SK-N-SH (cell line): ENCODE data around the gene PACSIN3. TPM values are rescaled to one million over a fixed set of nuclear protein-coding genes. Genes with fewer than 3 reads are reported as not detected.

Experiments used
- CTCF ChIA-PET: fragments of 300-600, 350-600 bp; formaldehyde crosslinking; extraction: SDS; loops from one replicate; lab custom pipeline; 2021; lab: Yijun Ruan, JAX
- POLR2A ChIA-PET: fragments of 350-600 bp; sonication (Branson Sonifier 250); formaldehyde crosslinking; extraction: SDS; loops from one replicate; lab custom pipeline; 2020; ENCODE audit warnings: antibody characterized with exemption, inconsistent platforms; lab: Yijun Ruan, JAX
- DNase-seq: peaks from one replicate; pipeline ENCODE4 v3.0.0; 2012
- H2AFZ ChIP-seq: fragments of 200-600 bp; sonication (generic); 2 replicates; pipeline ENCODE4 v1.8.1; 2016; ENCODE audit warnings: antibody characterized with exemption, mild to moderate bottlenecking, low read depth
- H3F3A ChIP-seq: fragments of 200-600 bp; sonication (generic); replicated peaks from 2 replicates; pipeline ENCODE3; 2016; ENCODE audit warnings: antibody characterized with exemption, mild to moderate bottlenecking; ENCODE audit not compliant: insufficient read depth
- H3K27ac ChIP-seq, 2 experiments: fragments of 200-500 bp in 1 of 2; fragments of 200-600 bp in 1 of 2; sonication (Bioruptor generic) in 1 of 2; sonication (generic), shearing (Covaris generic) in 1 of 2; 2 replicates each; pipeline versions ENCODE4 v1.5.1 to v1.6.1; 2014 to 2016; ENCODE audit warnings: low read depth in 2 of 2, inconsistent platforms in 1 of 2, low read length in 1 of 2, mild to moderate bottlenecking in 1 of 2, mixed read lengths in 1 of 2
- H3K27me3 ChIP-seq: fragments of 200-600 bp; sonication (generic), shearing (Covaris generic); 2 replicates; pipeline ENCODE4 v1.6.1; 2016; ENCODE audit warnings: mixed run types; ENCODE audit not compliant: insufficient read depth
- H3K36me3 ChIP-seq, 2 experiments: fragments of 200-500 bp in 1 of 2; fragments of 200-600 bp in 1 of 2; sonication (Bioruptor generic) in 1 of 2; sonication (generic) in 1 of 2; replicated peaks in 1 of 2; 2 replicates each; pipeline versions ENCODE3 to v1.5.1; 2014 to 2016; ENCODE audit warnings: low read length in 1 of 2, mild to moderate bottlenecking in 1 of 2; ENCODE audit not compliant: insufficient read depth in 2 of 2, control insufficient read depth in 1 of 2
- H3K4me1 ChIP-seq, 2 experiments: fragments of 200-500 bp in 1 of 2; fragments of 200-600 bp in 1 of 2; sonication (Bioruptor generic) in 1 of 2; sonication (generic), shearing (Covaris generic) in 1 of 2; 2 replicates each; pipeline versions ENCODE4 v1.5.1 to v1.6.1; 2014 to 2016; ENCODE audit warnings: low read depth in 1 of 2, low read length in 1 of 2, mixed run types in 1 of 2; ENCODE audit not compliant: insufficient read depth in 2 of 2, control insufficient read depth in 1 of 2
- H3K4me2 ChIP-seq: fragments of 200-600 bp; sonication (generic), shearing (Covaris generic); 2 replicates; pipeline ENCODE4 v1.6.1; 2017; ENCODE audit warnings: mixed run types
- H3K4me3 ChIP-seq, 2 experiments: fragments of 200-500 bp in 1 of 2; fragments of 200-600 bp in 1 of 2; sonication (Bioruptor generic) in 1 of 2; sonication (generic), shearing (Covaris generic) in 1 of 2; 2 replicates each; pipeline versions ENCODE4 v1.5.1 to v1.8.1; 2014 to 2016; ENCODE audit warnings: low read depth in 2 of 2, inconsistent platforms in 1 of 2, low read length in 1 of 2, mild to moderate bottlenecking in 1 of 2, mixed read lengths in 1 of 2, moderate library complexity in 1 of 2
- H3K79me2 ChIP-seq: fragments of 200-600 bp; sonication (generic); 2 replicates; pipeline ENCODE4 v1.8.1; 2017; ENCODE audit warnings: mild to moderate bottlenecking; ENCODE audit not compliant: insufficient read depth
- H3K9ac ChIP-seq: fragments of 200-600 bp; sonication (generic); 2 replicates; pipeline ENCODE4 v1.6.1; 2017; ENCODE audit warnings: mixed run types
- H3K9me2 ChIP-seq: fragments of 200-600 bp; sonication (generic); 2 replicates; pipeline ENCODE4 v1.6.1; 2017; ENCODE audit warnings: mixed run types
- H3K9me3 ChIP-seq: fragments of 200-600 bp; sonication (generic); 2 replicates; pipeline ENCODE4 v1.6.1; 2017; ENCODE audit warnings: mixed run types, mild to moderate bottlenecking, moderate library complexity
- H4K20me1 ChIP-seq: fragments of 200-600 bp; sonication (generic); 2 replicates; pipeline ENCODE4 v1.6.1; 2017; ENCODE audit warnings: mild to moderate bottlenecking, mixed run types; ENCODE audit not compliant: insufficient read depth
- EP300 ChIP-seq, 2 experiments: IDR thresholded peaks; 2 replicates each; pipeline versions ENCODE4 v1.4.0 to v1.6.1; 2012; ENCODE audit warnings: borderline replicate concordance in 1 of 2, low read depth in 1 of 2, low read length in 1 of 2
- FOSL2 ChIP-seq: IDR thresholded peaks from 2 replicates; pipeline ENCODE4 v1.4.0; 2012; ENCODE audit warnings: low read depth, mild to moderate bottlenecking, moderate library complexity, borderline replicate concordance
- GABPA ChIP-seq: IDR thresholded peaks from 2 replicates; pipeline ENCODE4 v1.4.0; 2012; ENCODE audit warnings: low read depth, mild to moderate bottlenecking
- JUND ChIP-seq: IDR thresholded peaks from 2 replicates; pipeline ENCODE4 v1.4.0; 2012
- MXI1 ChIP-seq: IDR thresholded peaks from 2 replicates; pipeline ENCODE4 v1.6.1; 2012; ENCODE audit warnings: mild to moderate bottlenecking, low read depth, low read length, improper control_type of control experiment
- NFIC ChIP-seq: IDR thresholded peaks from 2 replicates; pipeline ENCODE4 v1.4.0; 2012; ENCODE audit warnings: borderline replicate concordance
- RFX5 ChIP-seq: IDR thresholded peaks from 2 replicates; pipeline ENCODE4 v1.6.1; 2012; ENCODE audit warnings: mild to moderate bottlenecking, improper control_type of control experiment, low read length
- SMC3 ChIP-seq: IDR thresholded peaks from 2 replicates; pipeline ENCODE4 v1.6.1; 2012; ENCODE audit warnings: low read depth, low read length, improper control_type of control experiment
- TCF12 ChIP-seq: IDR thresholded peaks from 2 replicates; pipeline ENCODE4 v1.4.0; 2012
- WGBS: methylation state at CpG from one replicate; pipeline ENCODE4 v1.1.6; 2017; ENCODE audit warnings: low lambda C conversion rate; 5-methylcytosine and 5-hydroxymethylcytosine counted together
- polyA plus RNA-seq, 3 experiments: library from polyadenylated mRNA; depleted of rRNA; stranded (reverse); fragments of >200 nt; gene quantifications; 2 replicates each; pipeline ENCODE4 v1.2.3, GENCODE V29; 2012
- TF ChIP-seq, protein P1 (sequence below): IDR thresholded peaks from 2 replicates; pipeline ENCODE4 v1.4.0; 2012; ENCODE audit warnings: low read depth, borderline replicate concordance

PACSIN3 gene
- polyA plus RNA-seq, 1 of the 3 experiments (the other 2 are of a cell fraction), result 31.1 TPM

DNA sequence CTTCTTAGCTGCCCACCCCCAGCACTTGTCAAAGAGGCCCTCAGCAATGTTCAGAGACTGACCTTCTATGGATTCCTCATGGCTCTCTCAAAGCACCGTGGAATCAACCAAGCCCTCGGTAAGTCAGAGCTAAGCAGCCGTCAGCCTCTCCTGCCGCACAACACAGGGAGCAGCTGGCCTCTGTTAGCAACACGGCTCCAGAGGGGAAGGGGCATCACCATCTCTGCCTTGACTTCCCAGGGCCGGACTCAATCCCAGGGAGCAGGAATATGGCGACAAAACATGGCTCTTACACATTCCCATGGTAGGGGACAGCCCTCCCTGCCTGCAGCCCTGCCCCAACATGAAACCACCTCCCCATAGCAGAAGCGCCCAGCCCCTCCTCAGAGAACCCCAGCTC, 28.4 kb downstream of the PACSIN3 start:
- Histone ChIP-seq H3K4me2 (no peak overlapping the region), H3K4me1 (peaks cover 9 to 16% of the 10 kb centered on the region in 2 experiments; a peak in 2 of 4 replicates), H3K9ac (no peak overlapping the region), H4K20me1 (peaks cover 8% of the 10 kb centered on the region), H3K9me2 (no peaks in the 10 kb centered on the region), H3K27me3 (no peaks in the 10 kb centered on the region), H3K36me3 (peaks cover 0 to 20% of the 10 kb centered on the region in 2 experiments), H3K4me3 (no peak overlapping the region), H3K9me3 (no peaks in the 10 kb centered on the region), H3K27ac (no peak overlapping the region), H2AFZ (no peak overlapping the region), H3F3A (peaks cover 30% of the 10 kb centered on the region), H3K79me2 (no peaks in the 10 kb centered on the region)
- 95% methylated on average over 6 of the region's 8 CpGs for WGBS
- POLR2A ChIA-PET, result interaction anchor here (1.1 kb wide), 1 partner anchor 14 kb away, joined by 3 read pairs; no protein-coding TSS in a partner anchor
- CTCF ChIA-PET, result interaction anchor here (0.7 to 7.3 kb wide), 3 partner anchors 242 to 267 kb away, joined by 3 to 170 read pairs (median 3); partner anchors contain the start of gene LRP4
- DNase-seq, result peak; percentile 13
- TF ChIP-seq, protein P1, sequence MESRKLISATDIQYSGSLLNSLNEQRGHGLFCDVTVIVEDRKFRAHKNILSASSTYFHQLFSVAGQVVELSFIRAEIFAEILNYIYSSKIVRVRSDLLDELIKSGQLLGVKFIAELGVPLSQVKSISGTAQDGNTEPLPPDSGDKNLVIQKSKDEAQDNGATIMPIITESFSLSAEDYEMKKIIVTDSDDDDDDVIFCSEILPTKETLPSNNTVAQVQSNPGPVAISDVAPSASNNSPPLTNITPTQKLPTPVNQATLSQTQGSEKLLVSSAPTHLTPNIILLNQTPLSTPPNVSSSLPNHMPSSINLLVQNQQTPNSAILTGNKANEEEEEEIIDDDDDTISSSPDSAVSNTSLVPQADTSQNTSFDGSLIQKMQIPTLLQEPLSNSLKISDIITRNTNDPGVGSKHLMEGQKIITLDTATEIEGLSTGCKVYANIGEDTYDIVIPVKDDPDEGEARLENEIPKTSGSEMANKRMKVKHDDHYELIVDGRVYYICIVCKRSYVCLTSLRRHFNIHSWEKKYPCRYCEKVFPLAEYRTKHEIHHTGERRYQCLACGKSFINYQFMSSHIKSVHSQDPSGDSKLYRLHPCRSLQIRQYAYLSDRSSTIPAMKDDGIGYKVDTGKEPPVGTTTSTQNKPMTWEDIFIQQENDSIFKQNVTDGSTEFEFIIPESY, result no peak
- TF ChIP-seq TCF12, result no peak
- TF ChIP-seq SMC3, result no peak
- TF ChIP-seq NFIC, result no peak
- no peak for TF ChIP-seq JUND
- no peak for TF ChIP-seq RFX5

DNA sequence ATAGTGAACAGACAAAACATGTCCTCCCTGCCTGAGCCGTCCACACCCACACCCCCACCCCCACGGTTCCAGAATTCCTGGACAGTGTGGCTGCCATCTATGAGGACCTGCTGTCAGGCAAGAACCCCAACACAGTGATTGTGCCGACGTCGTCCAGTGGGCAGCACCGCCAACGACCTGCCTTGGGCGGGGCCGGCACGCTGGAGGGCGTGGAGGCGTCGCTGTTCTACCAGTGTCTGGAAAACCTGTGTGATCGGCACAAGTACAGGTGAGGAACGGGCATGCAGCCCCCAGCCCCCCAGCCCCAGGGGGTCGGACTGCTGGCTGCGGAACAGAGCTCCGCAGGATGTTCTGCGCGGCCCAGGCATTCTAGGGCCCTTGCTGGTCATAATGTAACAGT, 29.3 kb downstream of the PACSIN3 start:
- 100% methylated on average over 2 of the region's 20 CpGs for WGBS
- Histone ChIP-seq H3K9me2 (no peaks in the 10 kb centered on the region), H3K36me3 (peaks cover 0 to 15% of the 10 kb centered on the region in 2 experiments), H3F3A (peaks cover 34% of the 10 kb centered on the region), H3K27me3 (no peaks in the 10 kb centered on the region), H4K20me1 (peaks cover 4% of the 10 kb centered on the region), H3K4me1 (peaks cover 11 to 20% of the 10 kb centered on the region in 2 experiments; a peak in 2 of 4 replicates), H3K4me3 (no peak overlapping the region), H3K27ac (no peak overlapping the region), H3K9ac (no peak overlapping the region), H2AFZ (no peak overlapping the region), H3K9me3 (no peaks in the 10 kb centered on the region), H3K79me2 (no peaks in the 10 kb centered on the region), H3K4me2 (no peak overlapping the region)
- TF ChIP-seq MXI1, result no peak
- DNase-seq, result no peak
- ChIA-PET CTCF (interaction anchor here (0.7 to 7.3 kb wide), 2 partner anchors 241 to 266 kb away, joined by 3 to 170 read pairs; partner anchors contain the start of gene LRP4), POLR2A (interaction anchor here (1.1 kb wide), 1 partner anchor 15 kb away, joined by 3 read pairs; no protein-coding TSS in a partner anchor)

DNA sequence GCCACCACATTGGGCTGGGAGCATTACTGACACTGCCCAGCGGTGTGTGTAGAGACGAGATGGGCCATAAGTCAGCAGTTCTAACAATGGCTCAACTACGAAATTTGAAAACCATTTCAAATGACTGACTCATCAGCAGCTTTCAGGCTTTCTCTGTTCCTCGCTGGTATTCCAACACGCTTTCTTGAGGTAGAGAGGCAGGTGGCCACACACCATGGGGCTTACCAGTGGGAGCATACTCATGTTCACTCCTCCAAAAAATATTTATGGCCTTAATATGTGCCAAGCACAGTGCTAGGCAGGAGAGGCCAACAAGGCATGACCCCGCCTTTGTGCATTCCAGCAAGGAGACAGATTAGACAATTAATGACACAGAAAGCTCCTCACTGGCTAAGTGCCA, 29.9 kb downstream of the PACSIN3 start:
- 96% methylated on average over 5 of the region's 6 CpGs for WGBS
- H3K36me3 ChIP-seq, result peaks cover 0 to 13% of the 10 kb centered on the region in 2 experiments
- H3K4me3 ChIP-seq, result no peak overlapping the region
- H3K79me2 ChIP-seq, result no peaks in the 10 kb centered on the region
- H2AFZ ChIP-seq, result no peak overlapping the region
- peaks cover 3% of the 10 kb centered on the region for H4K20me1 ChIP-seq
- peaks cover 11 to 20% of the 10 kb centered on the region in 2 experiments; a peak in 2 of 4 replicates for H3K4me1 ChIP-seq
- TF ChIP-seq EP300 (IDR thresholded peaks at IDR 0.05; ENCODE audit: borderline replicate concordance in 1 of 2, low read depth in 1 of 2, low read length in 1 of 2) (no peak), FOSL2 (peak; percentile 8; the same call in 1 of the 2 replicates), GABPA (no peak)
- no peaks in the 10 kb centered on the region for H3K27me3 ChIP-seq
- H3K4me2 ChIP-seq, result no peak overlapping the region
- no peaks in the 10 kb centered on the region for H3K9me3 ChIP-seq
- H3F3A ChIP-seq, result peaks cover 27% of the 10 kb centered on the region
- CTCF ChIA-PET, result interaction anchor here (1.4 to 7.3 kb wide), 3 partner anchors 23 to 263 kb away, joined by 4 to 170 read pairs (median 94); partner anchors contain the start of gene LRP4
- no peaks in the 10 kb centered on the region for H3K9me2 ChIP-seq
- no peak overlapping the region for H3K9ac ChIP-seq
- no peak overlapping the region for H3K27ac ChIP-seq
- DNase-seq, result no peak
- POLR2A ChIA-PET, result no interaction called here
